K562 (cell line): ENCODE data around the gene CDCA3. TPM values are rescaled to one million over a fixed set of nuclear protein-coding genes. Genes with fewer than 3 reads are reported as not detected.
A peak's percentile ranks its signal among the peaks of the same experiment; 100 is the strongest.

Experiments
- DACH1 ChIP-seq: fragments of 450-650 bp; IDR thresholded peaks from 2 replicates; pipeline ENCODE4 v1.6.1; 2018; ENCODE audit not compliant: partially characterized antibody
- EP300 ChIP-seq: IDR thresholded peaks from 2 replicates; pipeline ENCODE4 v1.6.1; 2012; ENCODE audit warnings: low read length, improper control_type of control experiment
- EP400 ChIP-seq: fragments of 450-650 bp; IDR thresholded peaks from 2 replicates; pipeline ENCODE4 v1.6.1; 2017; ENCODE audit warnings: antibody characterized with exemption, mild to moderate bottlenecking, moderate library complexity
- ETV6 ChIP-seq, 3 experiments: fragments of 150-350 bp in 1 of 3; sonication (generic) in 1 of 3; formaldehyde crosslinking in 1 of 3; IDR thresholded peaks; 2 replicates each; pipeline versions ENCODE4 v1.6.1 to v1.8.0; 2014 to 2022; ENCODE audit warnings: borderline replicate concordance in 2 of 3, low read depth in 2 of 3, antibody characterized with exemption in 1 of 3, low read length in 1 of 3, mild to moderate bottlenecking in 1 of 3, missing genetic modification reagents in 1 of 3
- HBP1 ChIP-seq: fragments of 450-650 bp; formaldehyde crosslinking; IDR thresholded peaks from 2 replicates; pipeline ENCODE4 v1.4.0; 2022; ENCODE audit warnings: missing genetic modification characterization
- KAT7 ChIP-seq: sonication (generic); formaldehyde crosslinking; IDR thresholded peaks from 2 replicates; pipeline ENCODE4 v1.8.0; 2022; ENCODE audit warnings: missing genetic modification reagents, mild to moderate bottlenecking, borderline replicate concordance
- KDM5B ChIP-seq: fragments of 200-600 bp; sonication (generic); IDR thresholded peaks from 2 replicates; pipeline ENCODE4 v1.6.1; 2012; ENCODE audit warnings: low read depth, mild to moderate bottlenecking, moderate library complexity, low read length, control low read depth, inconsistent platforms; ENCODE audit not compliant: insufficient replicate concordance
- MED1 ChIP-seq: sonication (generic); formaldehyde crosslinking; IDR thresholded peaks from 2 replicates; pipeline ENCODE4 v1.8.1; 2023; ENCODE audit warnings: missing genetic modification reagents, borderline replicate concordance
- NCOA1 ChIP-seq: fragments of 450-650 bp; IDR thresholded peaks from 2 replicates; pipeline ENCODE4 v1.6.1; 2016; ENCODE audit warnings: low read depth
- POLR2AphosphoS2 ChIP-seq: IDR thresholded peaks from 2 replicates; pipeline ENCODE4 v1.6.1; 2012; ENCODE audit warnings: low read length, improper control_type of control experiment
- PTBP1 ChIP-seq: fragments of 200-400 bp; formaldehyde crosslinking; IDR thresholded peaks from 2 replicates; pipeline ENCODE4 v1.6.1; 2017; ENCODE audit warnings: low read depth, low read length
- RNF2 ChIP-seq: sonication (generic); IDR thresholded peaks from 2 replicates; pipeline ENCODE4 v1.6.1; 2016
- SAP30 ChIP-seq: fragments of 200-600 bp; sonication (generic); IDR thresholded peaks from 2 replicates; pipeline ENCODE4 v1.6.1; 2012; ENCODE audit warnings: borderline replicate concordance, low read depth, mild to moderate bottlenecking, moderate library complexity, low read length, control low read depth, inconsistent platforms; ENCODE audit not compliant: insufficient read depth, poor library complexity, severe bottlenecking
- SIN3A ChIP-seq, 2 experiments: fragments of 150-350 bp in 1 of 2; IDR thresholded peaks; 2 replicates each; pipeline ENCODE4 v1.6.1; 2011 to 2016; ENCODE audit warnings: borderline replicate concordance in 2 of 2, low read depth in 2 of 2, low read length in 2 of 2, mild to moderate bottlenecking in 2 of 2, moderate library complexity in 2 of 2; ENCODE audit not compliant: control insufficient read depth in 1 of 2
- SNRNP70 ChIP-seq: fragments of 200-400 bp; formaldehyde crosslinking; optimal IDR thresholded peaks from 2 replicates; pipeline ENCODE3; 2017; ENCODE audit warnings: low read depth, low read length
- SRSF3 ChIP-seq: fragments of 200-400 bp; formaldehyde crosslinking; IDR thresholded peaks from 2 replicates; pipeline ENCODE4 v1.6.1; 2016; ENCODE audit warnings: mild to moderate bottlenecking, low read length, moderate library complexity; ENCODE audit not compliant: insufficient read depth
- TBL1XR1 ChIP-seq, 2 experiments: IDR thresholded peaks; 2 replicates each; pipeline ENCODE4 v1.6.1; 2012; ENCODE audit warnings: improper control_type of control experiment in 2 of 2, low read length in 2 of 2, mild to moderate bottlenecking in 1 of 2
- TGIF2 ChIP-seq: sonication (generic); formaldehyde crosslinking; IDR thresholded peaks from 2 replicates; pipeline ENCODE4 v1.8.1; 2022; ENCODE audit warnings: mild to moderate bottlenecking, missing genetic modification reagents, moderate library complexity
- ZNF124 ChIP-seq: sonication (generic); formaldehyde crosslinking; IDR thresholded peaks from 2 replicates; pipeline ENCODE4 v1.8.1; 2022; ENCODE audit warnings: missing genetic modification reagents
- polyA plus RNA-seq, 8 experiments: library from polyadenylated mRNA; depleted of rRNA in 4 of 8; stranded (reverse) in 5 of 8; unstranded in 3 of 8; fragments of >200 nt; fragmentation: Nextera tagmentation in 2 of 8; fragmentation: Illumina TruSeq in 1 of 8; extraction: Ambion mirVana in 2 of 8; extraction: Trizol in 1 of 8; gene quantifications; 2 replicates each; pipeline versions ENCODE4 v1.2.1 to v1.2.3, GENCODE V29; 2011 to 2014; ENCODE audit warnings: inconsistent platforms in 1 of 8, missing spikeins in 1 of 8
- total RNA-seq, 7 experiments: library from RNA; depleted of rRNA in 6 of 7; stranded (reverse); fragments of >200 nt in 6 of 7; fragmentation: Illumina TruSeq in 2 of 7; extraction: Trizol in 2 of 7; gene quantifications; 2 replicates each; pipeline versions ENCODE4 v1.2.1 to v1.2.3, GENCODE V29; 2011 to 2021; ENCODE audit warnings: low replicate concordance in 1 of 7
- TF ChIP-seq, protein P1 (sequence below): IDR thresholded peaks from 2 replicates; pipeline ENCODE4 v1.6.1; 2011; ENCODE audit warnings: borderline replicate concordance, low read depth, mild to moderate bottlenecking, moderate library complexity, low read length; ENCODE audit not compliant: insufficient read depth, poor library complexity, severe bottlenecking
- TF ChIP-seq, protein P2 (sequence below), 3 experiments: IDR thresholded peaks in 2 of 3; conservative IDR thresholded peaks in 1 of 3; 2 replicates each; pipeline ENCODE4 v1.5.1; 2011 to 2012; ENCODE audit warnings: low read length in 3 of 3, mild to moderate bottlenecking in 3 of 3, control low read depth in 2 of 3, improper control_type of control experiment in 1 of 3, inconsistent platforms in 1 of 3, low read depth in 1 of 3, mixed read lengths in 1 of 3, moderate library complexity in 1 of 3; ENCODE audit not compliant: insufficient read depth in 2 of 3

CDCA3 gene
- total and polyA plus RNA-seq, 9 of the 15 experiments (the other 6 are each of a cell fraction or from before 2014, with no cell fraction given) = 24.2 to 80.8 (median 55.1) TPM

DNA sequence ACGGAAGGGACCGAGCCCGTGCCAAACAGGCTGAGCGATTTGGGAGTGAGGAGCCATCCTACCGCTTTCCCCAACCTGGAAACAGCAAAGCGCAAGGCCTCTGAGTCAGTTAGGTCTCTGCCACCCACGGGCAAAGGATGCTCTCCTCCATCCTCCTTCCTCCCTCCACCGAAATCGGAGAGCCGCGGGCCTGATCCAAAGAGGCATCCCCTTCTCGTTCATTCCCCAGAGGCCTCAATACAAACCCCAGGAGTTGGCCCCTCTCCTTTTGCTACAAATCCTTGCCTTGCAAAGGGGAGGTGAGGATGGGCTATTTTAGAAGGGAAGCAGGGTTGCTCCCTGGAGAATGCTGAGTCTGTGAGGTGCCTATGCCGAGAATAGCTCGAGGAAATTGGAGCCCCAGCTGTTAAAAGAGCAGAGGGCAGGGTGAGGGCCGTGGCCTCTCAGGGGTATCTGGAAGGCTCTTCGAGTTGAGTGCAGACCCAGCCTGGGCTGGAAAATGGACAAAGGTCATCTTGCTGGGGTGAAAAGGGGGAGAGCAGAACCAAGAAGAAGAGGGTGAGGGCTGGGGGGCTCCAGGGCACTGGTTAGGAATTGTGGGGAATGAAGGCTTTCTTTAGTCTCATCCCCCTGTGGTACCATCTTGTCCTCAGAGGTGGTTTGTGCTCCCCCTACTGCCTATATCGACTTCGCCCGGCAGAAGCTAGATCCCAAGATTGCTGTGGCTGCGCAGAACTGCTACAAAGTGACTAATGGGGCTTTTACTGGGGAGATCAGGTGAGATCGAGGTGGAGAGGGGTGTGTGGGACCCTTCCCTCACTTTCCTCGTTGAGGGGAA, 17.3 kb upstream of the CDCA3 start (continued):
- TF ChIP-seq DACH1 (no peak), TBL1XR1 (IDR thresholded peaks at IDR 0.05; ENCODE audit: low read length in 2 of 2) (no peak), KDM5B (no peak), PTBP1 (peak; percentile 75; the same call in 1 of the 2 replicates), SIN3A (IDR thresholded peaks at IDR 0.05; ENCODE audit: borderline replicate concordance in 2 of 2, control insufficient read depth in 1 of 2, low read depth in 2 of 2, low read length in 2 of 2) (0 out of 4 replicates have a peak, but pooled peaks of 1 of the 2 experiments have one; percentile 9), NCOA1 (no peak), ZNF124 (no peak), SAP30 (peak; percentile 38), RNF2 (no peak), TGIF2 (CRISPR knock-in tag) (no peak), MED1 (CRISPR knock-in tag) (0 out of 2 replicates have a peak, but pooled peaks have one; percentile 29), SRSF3 (no peak), ETV6 (IDR thresholded peaks at IDR 0.05; ENCODE audit: borderline replicate concordance in 1 of 2, low read depth in 2 of 2, low read length in 1 of 2) (no peak), ETV6 (CRISPR knock-in tag; IDR thresholded peaks at IDR 0.05; ENCODE audit: borderline replicate concordance) (peak; percentile 65; the same call in 1 of the 2 replicates), POLR2AphosphoS2 (no peak), HBP1 (CRISPR knock-in tag) (no peak), EP300 (no peak), EP400 (no peak), SNRNP70 (peak; percentile 94), KAT7 (no peak)
- TF ChIP-seq, protein P1, sequence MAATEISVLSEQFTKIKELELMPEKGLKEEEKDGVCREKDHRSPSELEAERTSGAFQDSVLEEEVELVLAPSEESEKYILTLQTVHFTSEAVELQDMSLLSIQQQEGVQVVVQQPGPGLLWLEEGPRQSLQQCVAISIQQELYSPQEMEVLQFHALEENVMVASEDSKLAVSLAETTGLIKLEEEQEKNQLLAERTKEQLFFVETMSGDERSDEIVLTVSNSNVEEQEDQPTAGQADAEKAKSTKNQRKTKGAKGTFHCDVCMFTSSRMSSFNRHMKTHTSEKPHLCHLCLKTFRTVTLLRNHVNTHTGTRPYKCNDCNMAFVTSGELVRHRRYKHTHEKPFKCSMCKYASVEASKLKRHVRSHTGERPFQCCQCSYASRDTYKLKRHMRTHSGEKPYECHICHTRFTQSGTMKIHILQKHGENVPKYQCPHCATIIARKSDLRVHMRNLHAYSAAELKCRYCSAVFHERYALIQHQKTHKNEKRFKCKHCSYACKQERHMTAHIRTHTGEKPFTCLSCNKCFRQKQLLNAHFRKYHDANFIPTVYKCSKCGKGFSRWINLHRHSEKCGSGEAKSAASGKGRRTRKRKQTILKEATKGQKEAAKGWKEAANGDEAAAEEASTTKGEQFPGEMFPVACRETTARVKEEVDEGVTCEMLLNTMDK = no peak
- TF ChIP-seq, protein P2, sequence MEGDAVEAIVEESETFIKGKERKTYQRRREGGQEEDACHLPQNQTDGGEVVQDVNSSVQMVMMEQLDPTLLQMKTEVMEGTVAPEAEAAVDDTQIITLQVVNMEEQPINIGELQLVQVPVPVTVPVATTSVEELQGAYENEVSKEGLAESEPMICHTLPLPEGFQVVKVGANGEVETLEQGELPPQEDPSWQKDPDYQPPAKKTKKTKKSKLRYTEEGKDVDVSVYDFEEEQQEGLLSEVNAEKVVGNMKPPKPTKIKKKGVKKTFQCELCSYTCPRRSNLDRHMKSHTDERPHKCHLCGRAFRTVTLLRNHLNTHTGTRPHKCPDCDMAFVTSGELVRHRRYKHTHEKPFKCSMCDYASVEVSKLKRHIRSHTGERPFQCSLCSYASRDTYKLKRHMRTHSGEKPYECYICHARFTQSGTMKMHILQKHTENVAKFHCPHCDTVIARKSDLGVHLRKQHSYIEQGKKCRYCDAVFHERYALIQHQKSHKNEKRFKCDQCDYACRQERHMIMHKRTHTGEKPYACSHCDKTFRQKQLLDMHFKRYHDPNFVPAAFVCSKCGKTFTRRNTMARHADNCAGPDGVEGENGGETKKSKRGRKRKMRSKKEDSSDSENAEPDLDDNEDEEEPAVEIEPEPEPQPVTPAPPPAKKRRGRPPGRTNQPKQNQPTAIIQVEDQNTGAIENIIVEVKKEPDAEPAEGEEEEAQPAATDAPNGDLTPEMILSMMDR (IDR thresholded peaks at IDR 0.05 in 2 of 3, conservative IDR thresholded peaks at IDR 0.05 in 1 of 3; ENCODE audit: insufficient read depth in 2 of 3, low read depth in 1 of 3, low read length in 3 of 3) = peak in 2 of 3 experiments; percentile 14 to 22; a peak in 1 of 6 replicates
